Glomerular visceral epithelial cell (primary cell): ENCODE data around the gene BCAR1.

Source experiments
- DNase-seq: peaks from one replicate; pipeline ENCODE4 v3.0.0-alpha.2; 2016; ENCODE audit errors: extremely low spot score

BCAR1 gene

DNA sequence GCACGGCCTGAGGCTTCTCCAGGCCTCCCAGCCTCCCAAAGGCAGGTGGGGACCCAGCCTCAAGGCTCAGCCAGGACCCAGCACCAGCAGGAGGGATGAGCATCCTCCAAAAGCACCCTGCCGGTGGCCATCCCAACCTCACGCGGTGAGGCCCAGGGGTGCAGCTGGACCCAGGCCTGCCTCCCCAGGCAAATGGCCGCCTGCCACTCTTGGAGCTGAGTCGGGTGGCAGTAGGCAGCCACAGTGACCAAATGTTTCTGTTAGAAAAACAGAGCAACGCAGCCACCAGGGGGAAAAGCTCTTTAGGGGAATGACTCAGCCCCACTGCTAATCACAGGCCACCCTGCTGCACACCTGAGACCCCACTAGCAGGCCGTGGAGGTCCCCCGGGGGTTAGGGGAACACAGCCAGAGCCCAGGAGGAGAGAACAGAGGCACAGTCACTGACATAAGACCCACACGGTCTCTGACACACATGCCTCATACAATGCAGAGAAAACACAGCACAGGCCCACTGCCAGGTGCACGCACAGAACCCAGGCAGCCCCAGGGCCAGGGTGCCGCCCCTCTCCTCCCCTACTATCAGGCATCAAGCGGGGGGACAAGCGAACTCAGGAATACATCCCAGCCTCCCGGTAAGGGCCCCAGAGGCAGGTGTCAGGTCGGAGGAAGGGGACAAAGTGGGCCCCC, 12.4 kb downstream of the BCAR1 start:
- no peak for DNase-seq

- DNase-seq: peak; percentile 72
Observed at GRCh38 chr16:75238132-75238852, 13.1 kb downstream of the BCAR1 start.

GRCh38 chr16:75237398-75238131, 13.9 kb downstream of the BCAR1 start:
- no peak for DNase-seq

GRCh38 chr16:75236736-75237397, 14.6 kb downstream of the BCAR1 start:
- DNase-seq: no peak

DNA sequence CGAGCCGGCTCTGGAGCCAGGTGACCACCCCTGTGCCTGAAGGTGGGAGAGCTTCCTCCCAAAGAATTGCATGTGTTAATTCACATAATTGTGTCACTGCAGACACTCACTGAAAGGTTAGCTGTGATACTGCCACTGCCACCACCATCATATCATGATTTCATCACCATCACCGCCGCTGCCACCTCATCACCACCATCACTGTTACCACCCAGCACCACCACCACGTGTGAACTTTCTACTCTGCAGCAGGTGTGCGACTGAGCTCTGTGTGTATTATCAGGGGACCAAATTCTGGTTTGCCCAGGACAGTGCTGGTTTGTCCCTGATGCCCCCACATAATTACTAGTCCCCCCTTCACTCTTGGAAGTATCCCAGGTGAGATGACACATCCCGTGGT, 15.2 kb downstream of the BCAR1 start:
- DNase-seq: no peak

DNA sequence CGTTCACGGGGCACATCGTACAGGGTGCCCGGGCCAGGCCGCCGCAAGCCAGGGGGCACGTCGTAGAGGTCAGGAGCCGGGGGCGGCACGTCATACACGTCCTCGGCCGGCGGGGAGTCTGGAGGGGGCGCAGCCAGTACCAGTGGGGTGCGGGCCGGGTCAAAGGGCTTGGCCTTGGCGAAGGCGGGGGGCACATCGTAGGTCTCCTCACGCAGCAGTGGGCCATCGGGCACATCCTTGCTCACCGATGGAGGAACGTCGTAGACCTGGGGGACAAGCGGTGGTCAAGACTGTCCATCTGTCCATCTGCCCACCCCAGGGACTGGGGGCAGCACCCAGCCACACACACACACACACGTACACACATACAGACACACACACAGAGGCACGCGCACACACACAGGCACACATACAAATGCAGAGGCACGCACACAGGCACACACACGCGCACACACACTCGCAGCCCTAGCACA, 15.7 kb downstream of the BCAR1 start:
- DNase-seq: no peak

DNA sequence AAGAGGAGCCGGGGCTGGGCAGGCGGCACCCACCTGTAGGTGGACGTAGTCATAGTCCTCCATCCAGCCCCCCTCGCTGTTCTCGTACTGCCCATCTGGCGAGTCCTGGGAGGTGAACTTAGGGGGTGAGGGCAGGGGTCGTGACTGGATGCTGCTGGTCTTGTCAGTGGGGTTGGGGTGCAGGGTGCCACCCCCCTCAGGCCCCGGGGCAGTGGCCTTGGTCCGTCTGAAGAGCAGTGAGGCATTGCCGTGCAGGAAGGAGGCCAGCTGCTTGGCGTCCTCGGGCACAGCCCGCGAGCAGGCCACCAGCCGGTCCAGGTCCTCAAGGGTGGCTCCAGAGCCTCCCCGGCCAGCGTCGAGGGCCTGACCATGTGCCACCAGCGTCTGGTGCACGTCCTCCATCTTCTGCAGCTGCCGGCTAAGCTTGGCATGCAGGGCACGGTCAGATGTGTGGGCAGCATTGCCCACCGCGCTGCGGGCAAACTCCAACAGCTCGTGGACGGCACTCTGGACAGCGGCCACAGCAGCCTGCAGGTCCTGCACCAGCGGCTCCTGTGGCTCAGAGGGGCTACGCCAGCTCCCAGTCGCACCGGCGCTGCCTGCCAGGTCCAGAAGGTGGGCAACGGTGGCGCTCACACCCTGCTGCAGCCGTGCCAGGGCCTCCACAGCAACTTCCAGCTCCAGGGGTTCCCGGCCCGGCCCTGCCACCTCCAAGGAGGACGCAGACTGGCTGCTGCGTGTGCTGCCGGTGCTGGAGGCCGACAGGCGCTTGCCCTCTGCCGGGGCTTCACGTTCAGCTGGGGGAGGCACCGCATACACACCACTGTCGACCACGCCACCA, 16.3 kb downstream of the BCAR1 start:
- DNase-seq: no peak

DNA sequence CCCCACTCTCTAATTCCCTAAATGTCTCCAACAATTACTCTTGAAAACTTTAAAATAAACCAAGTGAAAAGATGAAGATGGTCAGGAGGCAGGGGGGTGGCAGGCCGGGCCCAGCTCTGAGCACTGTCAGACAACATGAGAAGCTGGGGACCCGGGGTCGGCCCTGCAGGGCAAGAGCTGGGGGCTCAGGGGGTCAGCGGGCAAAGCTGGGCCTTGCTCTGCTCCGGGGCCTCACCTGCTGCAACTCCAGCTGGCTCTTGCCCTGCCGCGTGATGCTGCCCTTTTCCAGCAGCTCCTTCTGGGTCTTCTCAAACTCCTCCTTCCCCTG, 17.8 kb downstream of the BCAR1 start:
- DNase-seq: no peak

GRCh38 chr16:75231570-75231969, 19.9 kb downstream of the BCAR1 start:
- no peak for DNase-seq

GRCh38 chr16:75230471-75231110, 20.8 kb downstream of the BCAR1 start:
- no peak for DNase-seq

- no peak for DNase-seq
Observed at GRCh38 chr16:75229172-75230031, 22.0 kb downstream of the BCAR1 start.

DNA sequence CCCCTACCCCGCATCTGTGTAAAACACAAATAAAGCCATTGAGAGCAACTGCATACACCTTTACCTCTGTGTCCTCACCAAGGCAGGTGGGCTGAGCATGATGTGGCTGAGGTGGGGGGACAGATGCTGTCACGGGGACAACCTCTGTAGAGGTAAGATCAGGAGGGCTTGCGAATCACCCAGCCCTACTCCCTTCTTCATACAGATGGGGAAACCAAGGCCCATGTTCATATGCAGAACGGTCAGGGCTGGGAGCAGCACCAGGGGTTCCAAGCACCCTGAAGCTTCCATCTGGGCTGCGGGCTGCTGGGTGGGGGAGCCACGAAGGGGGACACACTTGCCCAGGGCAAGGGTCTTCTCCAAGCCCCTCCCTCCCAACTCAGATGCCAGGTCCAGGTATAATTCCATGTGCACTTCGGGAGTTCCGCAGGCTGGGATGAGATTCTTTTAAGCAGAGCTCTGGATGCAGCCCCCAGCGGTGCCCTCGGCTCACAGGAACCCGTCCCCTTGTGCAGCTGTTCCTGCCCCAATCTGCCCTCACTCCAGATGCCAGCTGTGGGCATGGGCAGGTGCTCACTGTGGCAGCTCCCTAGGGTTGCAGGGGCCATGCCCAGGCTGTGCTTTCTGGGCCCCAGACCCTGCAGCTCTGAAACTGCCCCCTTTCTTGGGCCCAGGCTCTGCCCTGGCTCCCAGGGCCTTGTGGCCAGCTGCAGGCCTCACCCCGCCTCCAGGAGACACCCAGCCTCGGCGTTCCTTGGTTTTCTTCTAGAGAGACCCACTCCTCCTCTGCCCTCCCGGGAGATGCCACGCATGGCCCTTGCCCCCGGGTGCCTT, 23.1 kb downstream of the BCAR1 start:
- no peak for DNase-seq

- no peak for DNase-seq
Observed at GRCh38 chr16:75227361-75228142, 23.9 kb downstream of the BCAR1 start.

- DNase-seq: no peak
Observed at GRCh38 chr16:75226550-75227360, 24.7 kb downstream of the BCAR1 start.

- DNase-seq: no peak
Observed at GRCh38 chr16:75225678-75226515, 25.5 kb downstream of the BCAR1 start.

DNA sequence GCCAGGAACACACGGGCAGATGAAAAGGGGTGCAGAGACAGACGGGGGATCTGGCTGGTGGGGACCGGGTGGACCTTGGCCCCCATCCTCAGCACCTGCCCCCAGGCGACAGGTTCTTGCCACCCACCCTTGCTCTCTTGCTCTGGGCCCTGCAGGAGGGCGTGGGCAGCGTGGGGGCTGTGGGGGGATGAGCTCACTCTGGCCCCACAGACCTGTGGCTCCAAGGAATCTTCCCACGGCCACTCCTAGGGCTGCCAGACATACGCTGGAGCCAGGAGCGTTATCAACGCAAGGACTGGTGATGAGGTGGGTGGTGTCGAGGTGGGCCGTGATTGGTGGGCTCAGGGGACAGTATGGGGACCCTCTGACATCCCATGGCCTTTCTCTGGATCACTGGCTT, 26.3 kb downstream of the BCAR1 start:
- peak; percentile 43 for DNase-seq
